Hematopoietic multipotent progenitor cell treated with erythropoietin and hydrocortisone succinate and interleukin-3 and kit ligand, for 4 days (in vitro differentiated cells): ENCODE results near the gene WDR64.

Source experiments
- DNase-seq: peaks from one replicate; pipeline ENCODE4 v3.0.0-alpha.2; 2015

WDR64 gene

DNA sequence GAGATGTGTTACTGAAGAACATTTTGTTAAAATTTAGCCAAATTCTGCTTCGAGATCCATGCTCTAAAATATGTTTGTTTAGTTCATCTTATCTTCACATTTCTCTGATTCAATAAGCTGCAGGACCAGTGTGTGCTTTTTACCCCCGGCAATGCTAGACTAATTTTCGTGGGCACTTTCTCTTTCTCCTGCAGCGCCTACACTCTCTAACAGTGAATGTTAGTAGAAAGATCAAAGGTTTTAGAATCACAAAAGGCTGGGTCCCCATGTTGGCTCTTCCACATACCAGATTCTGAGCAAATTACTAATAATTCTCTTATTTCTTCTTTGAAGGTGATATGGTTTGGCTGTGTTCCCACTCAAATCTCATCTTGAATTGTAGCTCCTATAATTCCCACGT lies 20.4 kb upstream of the WDR64 start:
- DNase-seq, result no peak

GRCh38 chr1:241632987-241633386 lies 19.1 kb upstream of the WDR64 start:
- DNase-seq, result no peak

DNA sequence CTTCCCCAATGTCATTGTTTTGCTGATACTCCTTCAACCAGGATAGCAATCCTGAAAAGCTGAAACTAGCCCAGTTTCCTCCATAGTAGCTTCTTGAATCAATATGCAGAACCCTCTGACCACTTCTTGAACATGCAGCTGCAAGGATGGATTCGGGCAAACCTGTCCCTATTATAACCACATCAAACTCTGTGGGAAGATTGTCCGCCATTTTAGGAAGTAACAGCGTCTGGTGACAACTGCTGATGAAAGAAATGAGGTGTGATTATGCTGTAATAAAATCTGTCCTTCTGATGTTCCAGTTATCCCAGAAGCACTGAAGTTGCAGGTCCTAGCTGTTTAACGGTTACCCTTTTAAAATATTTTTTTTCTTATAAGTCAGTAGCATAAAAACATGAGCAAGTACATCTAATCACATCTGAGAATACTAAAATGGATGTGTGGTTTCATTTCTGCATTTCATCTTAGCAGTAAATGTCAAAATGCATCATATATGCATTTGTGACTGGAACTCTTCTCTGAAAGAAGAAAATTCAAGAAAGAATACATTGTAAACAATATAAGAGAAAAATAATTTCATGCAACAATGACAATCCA lies 16.4 kb upstream of the WDR64 start:
- no peak for DNase-seq

- no peak for DNase-seq
Observed at GRCh38 chr1:241636291-241636690, 15.8 kb upstream of the WDR64 start.

DNA sequence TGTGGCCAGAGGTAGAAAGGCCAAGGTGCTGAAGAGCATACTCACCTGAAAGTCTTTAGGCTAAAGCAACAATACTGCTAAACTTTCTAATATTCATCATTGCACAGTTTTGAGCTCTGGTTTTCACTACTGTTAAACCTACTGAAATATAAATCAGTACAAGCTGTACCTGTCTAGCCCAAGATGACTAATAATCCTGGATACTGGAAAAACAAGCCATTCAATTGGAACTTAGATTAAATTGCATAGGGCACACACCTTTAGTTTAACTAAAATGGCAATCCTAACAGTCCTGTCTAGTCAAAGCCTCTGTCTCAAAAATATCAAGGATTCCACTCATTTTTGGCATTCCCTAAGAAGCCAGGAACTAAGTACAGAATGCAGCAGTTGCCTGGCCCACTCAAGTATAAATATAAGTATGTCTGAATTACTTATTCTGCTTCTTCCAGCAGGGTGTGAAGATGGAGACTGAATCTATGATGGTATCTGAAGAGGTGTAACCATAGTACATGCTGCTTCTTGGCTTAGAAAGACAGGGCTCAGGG lies 15.0 kb upstream of the WDR64 start:
- DNase-seq, result no peak

DNA sequence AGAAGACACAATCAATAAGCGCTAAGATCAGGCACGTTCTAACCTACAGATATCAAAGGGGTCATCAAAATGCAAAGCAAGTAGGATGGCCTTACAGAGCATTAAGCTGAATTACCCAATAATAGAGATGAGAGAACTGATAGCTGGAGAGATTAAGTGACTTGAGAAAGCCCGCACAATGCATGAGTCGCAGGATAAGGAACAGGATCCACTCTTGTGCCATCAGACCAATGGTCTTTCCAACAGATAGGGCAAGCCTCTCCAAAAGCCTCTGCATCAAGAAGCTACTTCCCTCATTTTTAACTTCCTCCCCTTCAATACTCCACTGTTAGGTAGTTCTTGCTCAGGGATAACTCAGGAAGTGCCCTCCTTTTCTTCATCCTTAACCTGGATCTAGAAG lies 14.5 kb upstream of the WDR64 start:
- DNase-seq, result peak; percentile 71

- peak; percentile 10 for DNase-seq
Observed at GRCh38 chr1:241638099-241638682, 13.9 kb upstream of the WDR64 start.

DNA sequence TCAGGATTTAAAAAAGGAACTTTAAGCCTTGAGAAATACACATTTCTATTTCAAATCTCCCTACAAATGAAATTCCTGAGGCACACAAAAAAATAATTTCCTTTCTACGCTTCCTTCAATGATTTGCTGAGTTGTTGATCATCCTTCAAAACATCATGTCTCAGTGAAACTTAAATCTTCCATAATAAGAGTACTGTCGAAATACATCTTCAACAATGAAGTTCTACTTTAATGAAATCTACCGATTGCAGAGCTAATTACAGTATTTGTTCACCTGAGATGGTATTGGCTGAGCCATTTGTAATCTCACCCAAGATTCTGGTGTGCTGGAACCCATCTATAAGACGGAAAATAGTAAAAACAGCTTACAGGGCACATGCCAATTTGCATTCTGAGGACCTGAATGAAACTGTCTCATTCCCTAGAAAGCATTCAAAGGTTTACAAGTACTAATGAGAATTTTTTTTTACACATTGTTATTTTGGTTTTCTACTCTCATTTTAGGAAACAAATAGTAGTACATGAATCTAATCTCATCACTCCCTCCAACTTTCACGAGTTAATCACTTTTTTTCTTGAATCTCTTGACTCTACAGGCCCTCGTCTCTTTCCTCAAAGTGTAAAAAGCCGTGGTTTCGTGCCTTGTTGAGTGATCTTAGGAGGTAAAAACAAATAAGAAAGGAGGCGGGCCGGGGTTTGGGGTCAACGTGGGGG lies 13.0 kb upstream of the WDR64 start:
- peak; percentile 38 for DNase-seq

GRCh38 chr1:241639623-241640148 lies 12.4 kb upstream of the WDR64 start:
- peak; percentile 62 for DNase-seq

- peak; percentile 96 for DNase-seq
Observed at GRCh38 chr1:241640149-241640866, 11.8 kb upstream of the WDR64 start, which contains the start of the genes CHML and OPN3. Gene CHML, minus strand, starts transcription at chr1:241640369. Its CDS starts 4,603 bp downstream, at chr1:241635766. Gene OPN3, minus strand, starts transcription at chr1:241640369. Its CDS starts 115 bp downstream, at chr1:241640254.

DNA sequence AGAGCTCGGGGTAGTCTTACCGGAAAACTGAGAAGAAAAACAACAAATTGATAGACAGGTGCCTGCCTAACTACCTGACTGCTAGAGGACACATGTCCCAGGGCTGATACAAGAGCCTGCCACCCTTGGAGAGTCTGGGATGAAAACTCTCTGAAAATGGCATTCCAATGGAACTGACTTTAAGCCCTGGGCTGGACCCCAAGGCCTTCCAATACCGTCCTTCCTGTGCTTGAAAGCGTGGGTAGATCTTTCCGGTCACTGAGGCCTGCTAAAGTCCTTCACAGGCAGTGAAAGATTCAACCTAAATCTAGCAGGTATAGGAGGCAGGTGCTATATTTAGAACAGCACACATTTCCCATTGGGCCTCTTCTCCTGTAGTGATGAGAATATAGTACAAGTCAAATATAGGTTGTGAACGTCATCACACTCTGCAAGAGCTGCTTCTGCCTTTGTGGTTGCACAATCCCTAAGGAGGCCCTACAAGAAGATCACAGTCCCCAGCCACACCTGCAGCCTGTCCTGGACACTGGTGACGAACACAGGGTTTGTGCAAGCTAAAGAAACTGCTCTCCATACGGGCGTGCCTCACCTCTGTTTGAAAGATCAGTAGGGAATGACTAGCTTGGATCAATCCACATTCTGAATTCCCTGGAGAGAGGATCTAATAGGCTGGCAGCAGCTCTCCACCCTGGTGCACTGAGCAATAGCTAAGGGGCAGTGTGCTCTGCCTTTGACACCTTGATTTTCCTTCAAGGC lies 11.0 kb upstream of the WDR64 start:
- no peak for DNase-seq

- no peak for DNase-seq
Observed at GRCh38 chr1:241641773-241642592, 10.1 kb upstream of the WDR64 start.

DNA sequence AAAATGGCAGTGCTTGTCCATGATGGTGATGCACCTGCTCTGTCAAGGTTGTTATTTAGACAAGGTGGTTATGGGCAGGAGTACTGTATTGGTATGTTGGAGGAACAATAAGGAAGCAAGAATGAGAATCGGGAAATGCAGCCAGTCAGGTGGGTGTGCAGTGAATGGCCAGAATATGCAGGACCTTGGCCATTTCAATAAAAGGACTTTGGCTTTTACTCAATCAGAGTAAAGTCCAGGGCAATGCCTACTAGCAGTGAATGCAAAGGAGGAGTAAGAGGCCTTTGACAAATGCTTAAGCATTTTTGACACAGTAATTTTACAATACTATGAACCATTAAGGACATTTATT lies 9.5 kb upstream of the WDR64 start:
- no peak for DNase-seq

DNA sequence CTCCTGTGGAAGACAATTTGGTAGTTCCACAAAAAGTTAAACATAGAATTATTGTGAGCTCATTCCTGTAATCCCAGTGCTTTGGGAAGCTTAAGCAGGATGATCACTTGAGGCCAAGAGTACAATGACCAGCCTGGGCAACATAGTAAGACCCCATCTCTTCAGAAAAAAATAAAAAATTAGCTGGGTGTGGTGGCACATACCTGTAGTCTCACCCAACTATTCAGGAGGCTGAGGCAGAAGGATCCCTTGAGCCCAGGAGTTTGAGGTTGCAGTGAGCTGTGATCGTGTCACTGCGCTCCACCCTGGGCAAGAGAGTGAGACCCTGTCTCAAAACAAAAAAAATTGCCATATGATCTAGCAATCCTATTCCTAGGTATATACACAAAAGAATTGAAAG lies 7.8 kb upstream of the WDR64 start:
- DNase-seq, result no peak

GRCh38 chr1:241645199-241645598 lies 6.9 kb upstream of the WDR64 start:
- DNase-seq, result no peak

GRCh38 chr1:241646201-241646600 lies 5.9 kb upstream of the WDR64 start:
- DNase-seq, result no peak

DNA sequence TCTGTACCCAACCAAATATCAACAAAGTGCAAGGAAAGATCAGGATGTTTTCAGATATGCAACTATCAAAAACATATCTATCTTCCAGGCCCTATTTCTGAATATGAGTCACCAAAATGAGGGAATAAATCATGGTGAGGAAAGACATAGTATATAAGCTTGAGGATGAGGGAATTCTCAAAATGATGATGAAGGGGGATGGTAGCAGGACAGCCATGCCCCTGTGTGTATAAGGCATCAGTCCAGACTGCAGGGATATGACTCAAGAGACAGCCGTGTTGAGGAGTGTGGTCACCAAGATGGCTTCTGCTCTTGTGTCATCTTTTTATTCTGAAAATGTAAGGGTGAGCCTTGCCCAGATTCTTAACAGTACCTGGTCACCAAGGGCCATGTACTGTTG lies 4.4 kb upstream of the WDR64 start:
- no peak for DNase-seq

DNA sequence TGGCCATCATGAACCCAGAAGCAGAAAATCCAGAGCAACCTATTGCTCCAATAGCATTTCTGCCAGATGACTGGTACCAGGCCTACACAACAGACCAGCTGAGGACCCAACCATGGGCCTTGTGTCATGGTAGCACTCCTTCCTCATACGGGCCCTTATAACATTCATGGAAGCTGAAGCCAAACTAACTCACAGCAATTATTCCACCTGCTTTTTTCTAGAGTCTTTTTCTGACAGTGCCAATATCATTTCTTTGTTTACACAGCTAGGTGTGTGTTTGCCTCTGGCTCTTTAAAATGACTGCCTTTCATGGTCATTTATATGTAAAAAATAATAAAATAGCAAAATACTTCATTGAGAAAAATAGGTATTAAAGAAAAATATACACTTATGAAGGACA lies 3.9 kb upstream of the WDR64 start:
- DNase-seq, result no peak

DNA sequence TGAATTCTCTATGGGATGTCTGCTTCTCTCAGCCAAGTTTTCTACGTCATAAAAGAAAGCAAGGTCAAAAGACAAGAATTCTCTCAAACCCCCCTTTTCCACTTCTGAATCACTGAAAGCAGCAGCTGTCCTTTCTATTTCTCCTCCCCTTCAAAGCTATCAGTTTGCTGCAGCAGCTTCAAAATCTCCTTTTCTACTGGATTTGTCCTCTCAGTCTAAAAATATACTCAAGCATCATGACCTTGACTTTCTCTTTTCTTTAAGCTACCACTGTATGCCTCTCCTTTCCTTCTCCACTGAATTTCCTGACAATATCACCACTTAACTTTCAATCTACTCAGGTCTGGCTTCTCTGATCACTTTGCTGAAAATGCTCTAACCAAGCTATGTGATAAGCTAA lies 1.9 kb downstream of the WDR64 start:
- no peak for DNase-seq

GRCh38 chr1:241654641-241655040 lies 2.6 kb downstream of the WDR64 start:
- no peak for DNase-seq

GRCh38 chr1:241658081-241658793 lies 6.2 kb downstream of the WDR64 start:
- DNase-seq, result no peak
